ENCODE measurements around the gene RAB21. TPM values are rescaled to one million over a fixed set of nuclear protein-coding genes. Genes with fewer than 3 reads are reported as not detected.
"Not testable (repeated sequence)": the region's sequence is repeated elsewhere in the genome, so short reads cannot be mapped to it uniquely, and the experiment has no call there.

Gene RAB21
- total RNA-seq, 2 donors from 2014 or later, result 20.8 to 23.7 TPM

DNA sequence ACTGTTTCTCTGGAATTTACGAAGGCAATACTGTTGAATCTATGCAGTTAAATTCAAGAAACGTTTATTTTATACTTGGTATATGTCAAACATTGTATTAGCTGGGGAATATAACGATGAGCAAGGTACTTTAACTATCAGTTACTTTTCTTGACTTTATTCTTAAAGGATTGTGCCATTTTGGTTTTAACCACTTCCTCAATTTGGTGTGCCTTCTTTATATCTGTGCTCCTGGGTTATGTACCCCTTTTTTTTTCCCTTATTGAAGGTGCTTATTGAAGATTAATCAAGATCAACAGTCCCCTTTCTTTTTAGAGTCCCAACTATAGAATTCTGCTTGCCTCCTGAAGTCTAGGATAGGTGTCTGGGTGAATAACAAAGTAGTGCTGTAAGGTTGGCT, 5.8 kb downstream of the RAB21 start:
- intact Hi-C loops (cut with DNase I), result no loop called here
- DNase-seq (ENCODE audit: low spot score), result no peak
- H3K4me3 ChIP-seq, result no peak overlapping the region
- TF ChIP-seq, protein P1, sequence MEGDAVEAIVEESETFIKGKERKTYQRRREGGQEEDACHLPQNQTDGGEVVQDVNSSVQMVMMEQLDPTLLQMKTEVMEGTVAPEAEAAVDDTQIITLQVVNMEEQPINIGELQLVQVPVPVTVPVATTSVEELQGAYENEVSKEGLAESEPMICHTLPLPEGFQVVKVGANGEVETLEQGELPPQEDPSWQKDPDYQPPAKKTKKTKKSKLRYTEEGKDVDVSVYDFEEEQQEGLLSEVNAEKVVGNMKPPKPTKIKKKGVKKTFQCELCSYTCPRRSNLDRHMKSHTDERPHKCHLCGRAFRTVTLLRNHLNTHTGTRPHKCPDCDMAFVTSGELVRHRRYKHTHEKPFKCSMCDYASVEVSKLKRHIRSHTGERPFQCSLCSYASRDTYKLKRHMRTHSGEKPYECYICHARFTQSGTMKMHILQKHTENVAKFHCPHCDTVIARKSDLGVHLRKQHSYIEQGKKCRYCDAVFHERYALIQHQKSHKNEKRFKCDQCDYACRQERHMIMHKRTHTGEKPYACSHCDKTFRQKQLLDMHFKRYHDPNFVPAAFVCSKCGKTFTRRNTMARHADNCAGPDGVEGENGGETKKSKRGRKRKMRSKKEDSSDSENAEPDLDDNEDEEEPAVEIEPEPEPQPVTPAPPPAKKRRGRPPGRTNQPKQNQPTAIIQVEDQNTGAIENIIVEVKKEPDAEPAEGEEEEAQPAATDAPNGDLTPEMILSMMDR (IDR thresholded peaks at IDR 0.05), result no peak
- TF ChIP-seq POLR2A (IDR thresholded peaks at IDR 0.05) (no peak), POLR2AphosphoS5 (IDR thresholded peaks at IDR 0.05) (no peak)
- WGBS, result 78% methylated on average over 3 of the region's 3 CpGs
- H3K9me3 ChIP-seq, result no peaks in the 10 kb centered on the region
- H3K36me3 ChIP-seq, result no peaks in the 10 kb centered on the region
- no peak overlapping the region for H3K27ac ChIP-seq
- no peaks in the 10 kb centered on the region for H3K4me1 ChIP-seq (replicated peaks)
- H3K27me3 ChIP-seq (replicated peaks; ENCODE audit: insufficient read depth), result no peaks in the 10 kb centered on the region

GRCh38 chr12:71761354-71761753, 6.7 kb downstream of the RAB21 start:
- H3K36me3 ChIP-seq; intact Hi-C loops (cut with DNase I); H3K4me3 ChIP-seq; H3K4me1 ChIP-seq (replicated peaks); H3K9me3 ChIP-seq; H3K27me3 ChIP-seq (replicated peaks; ENCODE audit: insufficient read depth); DNase-seq (ENCODE audit: low spot score); H3K27ac ChIP-seq: not testable (repeated sequence)
- WGBS, result 92% methylated on average over 1 of the region's 1 CpG

- no peak for DNase-seq (ENCODE audit: low spot score)
- no peaks in the 10 kb centered on the region for H3K27me3 ChIP-seq (replicated peaks; ENCODE audit: insufficient read depth)
- 59% methylated on average over 4 of the region's 4 CpGs for WGBS
- intact Hi-C loops (cut with DNase I), result no loop called here
- no peaks in the 10 kb centered on the region for H3K4me1 ChIP-seq (replicated peaks)
- no peak overlapping the region for H3K27ac ChIP-seq
- TF ChIP-seq, protein P1 (IDR thresholded peaks at IDR 0.05), result no peak
- TF ChIP-seq POLR2A (IDR thresholded peaks at IDR 0.05), result no peak
- TF ChIP-seq POLR2AphosphoS5 (IDR thresholded peaks at IDR 0.05), result no peak
- H3K36me3 ChIP-seq, result no peaks in the 10 kb centered on the region
- no peak overlapping the region for H3K4me3 ChIP-seq
- no peaks in the 10 kb centered on the region for H3K9me3 ChIP-seq
Observed at GRCh38 chr12:71763677-71764379, 9.2 kb downstream of the RAB21 start.

DNA sequence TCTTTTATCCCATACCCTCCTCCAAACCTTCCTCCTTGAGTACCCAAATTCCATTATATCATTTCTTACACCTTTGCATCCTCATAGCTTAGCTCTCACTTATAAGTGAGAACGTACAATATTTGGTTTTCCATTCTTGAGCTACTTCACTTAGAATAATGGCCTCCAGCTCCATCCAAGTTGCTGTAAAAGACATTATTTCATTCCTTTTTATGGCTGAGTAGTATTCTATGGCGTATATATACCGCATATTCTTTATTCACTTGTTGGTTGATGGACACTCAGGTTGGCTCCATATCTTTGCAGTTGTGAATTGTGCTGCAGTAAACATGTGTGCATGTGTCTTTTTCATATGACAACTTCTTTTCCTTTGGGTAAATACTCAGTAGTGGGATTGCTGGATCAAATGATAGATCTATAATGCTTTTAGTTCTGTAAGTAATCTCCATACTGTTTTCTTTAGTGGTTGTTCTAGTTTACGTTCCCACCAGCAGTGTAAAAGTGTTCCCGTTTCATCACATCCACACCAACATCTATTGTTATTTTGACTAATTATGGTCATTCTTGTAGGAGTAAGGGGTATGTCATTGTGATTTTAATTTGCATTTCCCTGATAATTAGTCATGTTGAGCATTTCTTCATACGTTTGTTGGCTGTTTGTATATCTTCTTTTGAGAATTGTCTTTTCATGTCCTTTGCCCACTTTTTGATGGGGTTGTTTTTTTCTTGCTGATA, 10.1 kb downstream of the RAB21 start:
- Histone ChIP-seq H3K36me3 (no peaks in the 10 kb centered on the region), H3K27ac (no peak overlapping the region), H3K4me3 (no peak overlapping the region), H3K27me3 (replicated peaks; ENCODE audit: insufficient read depth) (no peaks in the 10 kb centered on the region), H3K4me1 (replicated peaks) (no peaks in the 10 kb centered on the region), H3K9me3 (no peaks in the 10 kb centered on the region)
- WGBS, result 95% methylated on average over 6 of the region's 6 CpGs
- DNase-seq (ENCODE audit: low spot score), result no peak
- TF ChIP-seq, protein P1 (IDR thresholded peaks at IDR 0.05), result no peak
- TF ChIP-seq POLR2AphosphoS5 (IDR thresholded peaks at IDR 0.05) (no peak), POLR2A (IDR thresholded peaks at IDR 0.05) (no peak)
- intact Hi-C loops (cut with DNase I), result no loop called here

DNA sequence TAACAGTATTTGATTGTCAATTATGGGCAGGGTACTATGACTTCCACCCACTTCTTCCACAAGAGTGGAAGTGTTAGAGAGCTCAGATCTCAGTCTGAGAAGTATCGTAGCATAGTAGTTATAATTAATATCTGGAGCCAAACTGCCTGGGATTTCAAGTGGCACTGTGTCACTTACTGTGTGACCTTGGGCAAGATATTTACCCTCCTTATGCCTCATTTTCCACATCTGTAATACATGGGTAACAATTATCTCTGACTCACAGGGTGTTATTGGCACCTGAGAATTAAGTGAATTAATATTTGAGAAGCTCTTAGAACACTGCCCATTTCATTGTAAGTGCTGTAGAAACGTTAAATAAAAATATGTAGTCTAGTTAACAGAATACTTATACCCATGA, 11.5 kb downstream of the RAB21 start:
- intact Hi-C loops (cut with DNase I), result no loop called here
- TF ChIP-seq POLR2A (IDR thresholded peaks at IDR 0.05) (no peak), POLR2AphosphoS5 (IDR thresholded peaks at IDR 0.05) (no peak)
- TF ChIP-seq, protein P1 (IDR thresholded peaks at IDR 0.05), result no peak
- H3K4me3 ChIP-seq, result no peak overlapping the region
- 80% methylated on average over 2 of the region's 2 CpGs for WGBS
- H3K4me1 ChIP-seq (replicated peaks), result no peaks in the 10 kb centered on the region
- H3K27ac ChIP-seq, result no peak overlapping the region
- H3K9me3 ChIP-seq, result no peaks in the 10 kb centered on the region
- no peaks in the 10 kb centered on the region for H3K27me3 ChIP-seq (replicated peaks; ENCODE audit: insufficient read depth)
- DNase-seq (ENCODE audit: low spot score), result no peak
- H3K36me3 ChIP-seq, result no peaks in the 10 kb centered on the region
